ENCODE results near the gene LRSAM1.

DNA sequence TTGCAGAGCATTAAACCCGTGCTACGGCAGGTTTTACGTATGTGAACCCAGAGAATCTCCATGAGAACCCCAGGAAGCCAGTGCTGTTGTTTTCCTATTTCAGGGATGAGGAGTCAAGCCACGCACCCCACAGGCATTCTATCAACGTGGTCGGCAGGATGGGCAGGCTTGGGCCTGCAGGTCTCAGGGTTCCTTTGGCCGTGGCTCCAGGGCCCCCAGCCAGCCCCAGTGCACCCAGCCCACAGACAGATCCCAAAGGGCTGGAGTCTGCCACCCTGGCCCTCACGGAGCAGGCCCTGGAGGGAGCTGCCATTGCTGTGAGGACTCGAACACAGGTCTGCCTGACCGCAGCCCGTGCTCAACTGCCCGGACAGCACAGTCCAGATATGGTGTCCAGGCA is 83.6 kb downstream of the LRSAM1 start:
- no peak for TF ChIP-seq GATA2 (IDR thresholded peaks at IDR 0.05; ENCODE audit: low read depth, low read length)
- no peak for TF ChIP-seq GATA3 (IDR thresholded peaks at IDR 0.05; ENCODE audit: low read depth, low read length)

Measured in SH-SY5Y (cell line).